Measurements from ENCODE around the gene MAP2.
"Not testable (repeated sequence)": the region's sequence is repeated elsewhere in the genome, so short reads cannot be mapped to it uniquely, and the experiment has no call there.

The MAP2 gene

GRCh38 chr2:209492296-209492695 is 68.4 kb downstream of the MAP2 start:
- not testable (repeated sequence) for DNase-seq

GRCh38 chr2:209495068-209495620 is 71.3 kb downstream of the MAP2 start:
- DNase-seq, result not testable (repeated sequence)

GRCh38 chr2:209495855-209496585 is 72.2 kb downstream of the MAP2 start:
- DNase-seq, result no peak

GRCh38 chr2:209496586-209496982 is 72.7 kb downstream of the MAP2 start:
- no peak for DNase-seq

GRCh38 chr2:209498614-209499013 is 74.8 kb downstream of the MAP2 start:
- no peak for DNase-seq

GRCh38 chr2:209499069-209499468 is 75.2 kb downstream of the MAP2 start:
- DNase-seq, result no peak

- no peak for DNase-seq
Measured at GRCh38 chr2:209501579-209501978, 77.7 kb downstream of the MAP2 start.

GRCh38 chr2:209505410-209505809 is 81.6 kb downstream of the MAP2 start:
- no peak for DNase-seq

- DNase-seq, result no peak
Measured at GRCh38 chr2:209508255-209508654, 84.4 kb downstream of the MAP2 start.

GRCh38 chr2:209511637-209512036 is 87.8 kb downstream of the MAP2 start:
- no peak for DNase-seq

GRCh38 chr2:209512971-209513370 is 89.1 kb downstream of the MAP2 start:
- DNase-seq, result no peak

GRCh38 chr2:209517436-209517835 is 93.6 kb downstream of the MAP2 start:
- no peak for DNase-seq

GRCh38 chr2:209519271-209519670 is 95.4 kb downstream of the MAP2 start:
- no peak for DNase-seq

GRCh38 chr2:209519906-209520305 is 96.1 kb downstream of the MAP2 start:
- no peak for DNase-seq

- no peak for DNase-seq
Measured at GRCh38 chr2:209523041-209523740, 99.3 kb downstream of the MAP2 start.

GRCh38 chr2:209523867-209524266 is 100.0 kb downstream of the MAP2 start:
- no peak for DNase-seq

- no peak for DNase-seq
Measured at GRCh38 chr2:209525331-209525730, 101.5 kb downstream of the MAP2 start.

GRCh38 chr2:209525834-209526281 is 102.0 kb downstream of the MAP2 start:
- no peak for DNase-seq

GRCh38 chr2:209526561-209526960 is 102.7 kb downstream of the MAP2 start:
- no peak for DNase-seq

GRCh38 chr2:209529579-209529978 is 105.7 kb downstream of the MAP2 start:
- DNase-seq, result no peak

- DNase-seq, result no peak
Measured at GRCh38 chr2:209532321-209532720, 108.5 kb downstream of the MAP2 start.

GRCh38 chr2:209533391-209533790 is 109.5 kb downstream of the MAP2 start:
- DNase-seq, result no peak

- DNase-seq, result no peak
Measured at GRCh38 chr2:209534228-209534627, 110.4 kb downstream of the MAP2 start.

- no peak for DNase-seq
Measured at GRCh38 chr2:209536363-209536762, 112.5 kb downstream of the MAP2 start.
